ENCODE results near the gene AARS2.
"Not testable (repeated sequence)": the region's sequence is repeated elsewhere in the genome, so short reads cannot be mapped to it uniquely, and the experiment has no call there.

The AARS2 gene

DNA sequence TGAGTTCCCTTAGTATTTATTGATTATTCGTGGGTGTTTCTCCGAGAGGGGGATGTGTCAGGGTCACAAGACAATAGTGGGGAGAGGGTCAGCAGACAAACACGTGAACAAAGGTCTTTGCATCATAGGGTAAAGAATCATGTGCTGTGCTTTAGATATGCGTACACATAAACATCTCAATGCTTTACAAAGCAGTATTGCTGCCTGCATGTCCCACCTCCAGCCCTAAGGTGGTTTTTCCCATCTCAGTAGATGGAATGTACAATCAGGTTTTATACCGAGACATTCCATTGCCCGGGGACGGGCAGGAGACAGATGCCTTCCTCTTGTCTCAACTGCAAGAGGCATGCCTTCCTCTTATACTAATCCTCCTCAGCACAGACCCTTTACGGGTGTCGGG, 15.1 kb upstream of the AARS2 start:
- DNase-seq, result not testable (repeated sequence)

DNA sequence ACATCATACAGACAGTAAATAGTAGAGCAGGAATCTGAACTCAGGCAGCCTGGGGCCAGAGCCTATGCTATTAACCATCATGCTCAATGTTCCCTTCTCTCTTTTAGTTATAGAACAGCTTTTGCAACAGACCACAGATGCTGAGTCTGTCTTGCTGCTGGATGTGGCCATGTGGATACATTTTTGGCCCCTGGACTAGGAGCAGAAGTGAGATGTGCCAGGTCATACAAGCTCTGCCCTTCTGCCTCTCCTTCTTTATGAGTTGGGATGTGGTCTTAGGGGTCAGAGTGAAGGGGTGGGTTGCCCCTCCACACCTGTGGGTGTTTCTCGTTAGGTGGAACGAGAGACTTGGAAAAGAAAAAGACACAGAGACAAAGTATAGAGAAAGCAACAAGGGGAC, 14.6 kb upstream of the AARS2 start:
- DNase-seq, result no peak

GRCh38 chr6:44327096-44327495, 13.9 kb upstream of the AARS2 start:
- DNase-seq, result no peak

DNA sequence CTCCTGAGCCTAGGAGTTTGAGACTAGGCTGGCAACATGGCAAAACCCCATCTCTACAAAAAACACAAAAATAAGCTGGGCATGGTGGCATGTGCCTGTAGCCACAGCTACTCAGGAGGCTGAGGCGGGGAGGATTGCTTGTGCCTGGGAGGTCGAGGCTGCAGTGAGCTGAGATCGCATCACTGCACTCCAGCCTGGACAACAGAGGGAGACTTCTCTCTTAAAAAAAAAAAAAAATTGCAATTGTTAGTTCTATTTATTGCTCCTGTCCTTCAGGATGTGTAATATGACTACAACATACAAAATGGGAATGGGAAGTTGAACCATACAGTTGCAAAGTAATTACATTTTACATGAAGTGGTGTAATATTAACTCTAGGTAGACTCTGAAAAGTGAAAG, 8.1 kb upstream of the AARS2 start:
- DNase-seq, result no peak

GRCh38 chr6:44317136-44317631, 4.0 kb upstream of the AARS2 start:
- not testable (repeated sequence) for DNase-seq

DNA sequence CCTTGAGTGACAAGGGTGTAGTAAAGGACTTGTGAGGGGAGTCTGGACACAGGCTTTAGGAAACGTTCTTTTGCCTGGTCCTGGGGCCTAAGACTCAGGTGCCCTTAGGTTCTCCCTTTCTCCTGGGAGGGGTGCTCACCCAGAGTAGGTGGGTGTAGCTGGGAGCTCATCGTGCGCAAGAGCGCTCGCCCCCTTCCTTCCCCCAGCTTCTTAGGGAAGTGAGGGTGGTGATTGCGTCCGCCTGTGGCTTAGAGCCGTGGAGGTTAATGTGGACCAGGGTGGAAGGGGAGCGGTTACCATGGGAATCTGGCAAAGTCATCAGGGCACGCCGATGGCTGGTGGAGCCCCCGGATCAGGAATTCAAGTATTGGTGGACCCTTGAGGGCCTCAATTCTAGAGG, 3.3 kb upstream of the AARS2 start:
- no peak for DNase-seq

GRCh38 chr6:44315951-44316350, 2.8 kb upstream of the AARS2 start:
- DNase-seq, result no peak

- no peak for DNase-seq
Measured at GRCh38 chr6:44315516-44315915, 2.4 kb upstream of the AARS2 start.

GRCh38 chr6:44314657-44315056, 1.5 kb upstream of the AARS2 start:
- DNase-seq, result not testable (repeated sequence)

DNA sequence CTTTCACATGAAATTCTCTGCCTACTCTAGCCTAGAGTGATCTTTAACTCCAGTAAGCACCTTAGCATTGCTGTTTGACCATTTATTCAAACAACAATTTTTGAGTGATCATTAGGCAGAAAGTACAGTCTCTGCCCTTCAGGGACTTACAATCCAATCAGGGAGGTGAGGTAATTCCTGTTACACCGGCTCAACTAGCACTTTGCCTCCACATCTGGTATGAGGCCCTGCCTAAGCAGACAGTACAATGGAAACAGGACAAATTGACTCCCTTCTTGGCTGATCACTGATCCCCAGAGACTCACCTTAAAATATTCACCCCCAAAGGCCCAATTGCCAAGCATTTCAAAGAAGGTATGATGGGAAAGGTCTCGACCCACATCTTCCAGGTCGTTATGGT, 1.4 kb downstream of the AARS2 start:
- DNase-seq, result no peak

- no peak for DNase-seq
Measured at GRCh38 chr6:44311304-44311703, 1.8 kb downstream of the AARS2 start.

- no peak for DNase-seq
Measured at GRCh38 chr6:44310241-44310640, 2.9 kb downstream of the AARS2 start.

GRCh38 chr6:44309631-44310030, 3.5 kb downstream of the AARS2 start:
- DNase-seq, result no peak

DNA sequence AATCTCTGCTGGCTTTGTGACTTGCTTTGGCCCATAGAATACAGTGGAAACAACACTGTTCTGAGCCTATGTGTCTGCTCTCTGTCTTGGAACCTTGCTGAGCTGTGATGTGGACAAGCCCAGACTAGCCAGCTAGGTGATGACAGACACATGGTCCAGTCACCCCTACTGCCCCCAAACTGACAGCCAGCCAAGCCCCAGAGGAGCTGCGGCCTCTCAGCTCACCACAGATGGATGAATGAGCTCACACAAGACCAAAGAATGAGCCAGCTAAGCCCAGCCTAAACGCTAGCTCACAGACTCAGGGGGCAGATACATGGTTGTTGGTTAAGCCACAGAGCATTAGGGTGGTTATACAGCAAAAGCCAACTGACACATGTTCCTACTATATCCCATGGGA, 4.1 kb downstream of the AARS2 start:
- peak; percentile 52 for DNase-seq

GRCh38 chr6:44307217-44307616, 5.9 kb downstream of the AARS2 start:
- no peak for DNase-seq

GRCh38 chr6:44306710-44307109, 6.4 kb downstream of the AARS2 start:
- no peak for DNase-seq

- no peak for DNase-seq
Measured at GRCh38 chr6:44305200-44305725, 7.9 kb downstream of the AARS2 start.

DNA sequence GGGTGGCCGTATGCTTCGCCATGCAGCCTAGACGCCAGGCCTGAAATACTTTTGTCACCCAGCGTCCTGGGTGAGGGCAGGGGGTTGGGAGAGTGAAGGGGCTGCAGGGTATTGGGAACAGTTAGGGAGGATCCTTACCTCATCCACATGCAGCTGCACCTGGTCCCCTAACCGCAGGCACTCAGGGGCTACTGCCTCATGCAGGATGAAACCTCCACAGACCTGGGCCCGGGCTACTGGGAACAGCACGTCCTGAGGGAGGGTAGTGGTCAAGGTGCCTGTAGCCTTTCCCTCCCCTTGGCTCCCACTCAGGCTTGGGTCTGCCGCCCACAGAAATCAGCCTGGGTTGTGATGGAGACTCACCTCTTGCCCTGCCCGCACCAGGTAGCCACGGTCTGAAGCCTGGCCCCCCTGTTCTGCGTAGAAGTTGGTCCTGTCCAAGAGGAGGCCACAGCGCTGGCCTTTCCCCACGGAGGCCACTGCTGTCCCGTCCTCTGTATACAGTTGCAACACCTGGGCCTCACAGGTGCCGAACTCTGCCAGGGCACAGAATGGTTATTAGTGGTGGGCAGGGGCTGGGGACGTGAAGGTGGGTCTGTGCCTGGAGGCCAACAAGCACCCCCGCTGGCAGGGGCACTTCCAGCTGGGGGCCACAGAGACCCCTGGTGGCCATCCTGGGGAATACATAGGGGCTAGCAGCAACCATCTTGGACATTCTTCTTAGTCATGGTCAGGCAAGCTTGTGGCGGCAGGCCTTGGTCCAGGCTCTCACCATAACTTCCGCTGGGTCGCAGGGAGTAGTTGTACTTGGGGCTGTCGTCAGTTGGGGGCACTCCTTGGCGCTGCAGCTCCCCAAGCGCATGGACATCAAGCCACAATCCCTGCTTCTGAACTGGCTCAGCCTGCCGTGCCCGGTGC, 8.6 kb downstream of the AARS2 start:
- peak; percentile 41 for DNase-seq

- DNase-seq, result no peak
Measured at GRCh38 chr6:44303842-44304241, 9.3 kb downstream of the AARS2 start.

- no peak for DNase-seq
Measured at GRCh38 chr6:44302856-44303255, 10.3 kb downstream of the AARS2 start.

GRCh38 chr6:44301782-44302564, 11.2 kb downstream of the AARS2 start:
- no peak for DNase-seq

DNA sequence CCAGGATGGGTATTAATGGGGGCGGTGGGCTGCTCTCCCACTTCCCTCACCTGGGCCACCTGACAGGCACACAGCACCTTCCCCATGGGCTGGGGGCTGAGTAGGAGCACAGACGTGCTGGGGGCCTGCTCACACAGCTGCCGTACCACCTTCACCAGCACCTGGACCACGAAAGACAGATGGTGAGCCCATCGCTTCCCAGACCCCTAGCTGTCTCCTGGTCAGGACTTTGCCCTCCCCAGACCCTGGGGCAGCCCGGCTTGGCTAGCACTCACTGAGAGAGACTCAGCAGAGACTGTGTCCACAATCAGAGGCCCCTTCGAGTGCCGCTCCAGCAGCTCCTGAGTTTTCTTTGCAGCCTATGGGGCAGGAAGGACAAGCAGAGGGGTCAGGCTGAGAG, 12.0 kb downstream of the AARS2 start:
- no peak for DNase-seq

DNA sequence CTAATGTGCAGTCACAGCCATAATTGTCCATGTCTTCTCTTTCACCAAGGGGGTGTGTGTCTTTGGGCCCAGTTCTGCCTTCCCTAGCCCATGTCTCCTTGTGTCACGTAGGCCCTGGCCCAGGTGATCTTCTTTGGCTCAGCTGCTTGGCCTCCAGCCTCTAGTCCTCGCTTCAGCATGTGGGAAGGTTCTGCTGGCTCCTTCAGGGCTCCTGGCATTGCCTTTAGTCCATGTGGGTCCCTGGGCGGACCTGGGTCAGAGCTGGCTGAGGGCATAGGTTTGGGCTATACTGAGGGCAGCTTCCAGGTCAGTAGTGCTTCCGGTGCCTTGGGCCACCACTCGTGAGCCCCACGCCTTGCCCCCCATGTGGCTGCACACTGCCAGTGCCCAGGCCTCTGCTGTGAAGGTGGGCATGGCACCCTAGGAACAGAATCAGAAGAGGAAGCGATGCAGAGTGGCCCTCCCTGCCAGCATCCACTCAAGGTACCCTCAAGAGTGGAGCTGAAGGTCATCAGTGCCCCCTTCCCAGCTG, 12.8 kb downstream of the AARS2 start:
- DNase-seq, result no peak
